ENCODE results near the gene ANKRD36. TPM values are rescaled to one million over a fixed set of nuclear protein-coding genes. Genes with fewer than 3 reads are reported as not detected.
"Not testable (repeated sequence)": the region's sequence is repeated elsewhere in the genome, so short reads cannot be mapped to it uniquely, and the experiment has no call there.

ANKRD36 gene
- polyA plus RNA-seq, 3 donors, result 0.93 to 1.9 (median 1.1) TPM

- H3K4me1 Mint-ChIP-seq; H3K27ac ChIP-seq (ENCODE audit: low read depth in 1 of 2, low read length in 2 of 2); H4K20me1 ChIP-seq (ENCODE audit: insufficient read depth, low read length); H3K4me2 ChIP-seq (replicated peaks; ENCODE audit: extremely low read depth, low read length, poor library complexity, severe bottlenecking); H3K4me3 ChIP-seq (replicated peaks in 1 of 3; ENCODE audit: low read depth in 2 of 3, low read length in 3 of 3); H3K9me3 ChIP-seq (replicated peaks in 1 of 2; ENCODE audit: control insufficient read depth in 1 of 2, insufficient read depth in 1 of 2, low read length in 2 of 2); intact Hi-C loops (cut with micrococcal nuclease); H3K79me2 ChIP-seq (ENCODE audit: insufficient read depth, low read length); H3K36me3 Mint-ChIP-seq; H3K27ac Mint-ChIP-seq; H3K4me1 ChIP-seq (ENCODE audit: control insufficient read depth in 1 of 2, insufficient read depth in 2 of 2, low read length in 2 of 2); DNase-seq; H3K9ac ChIP-seq (ENCODE audit: insufficient read depth, low read length, poor library complexity, severe bottlenecking); H3K4me3 Mint-ChIP-seq; H2AFZ ChIP-seq (ENCODE audit: insufficient read depth, low read depth, low read length, poor library complexity, severe bottlenecking); H3K27me3 ChIP-seq (ENCODE audit: control insufficient read depth in 2 of 2, insufficient read depth in 2 of 2, low read length in 2 of 2); H3K36me3 ChIP-seq (replicated peaks in 1 of 2; ENCODE audit: control insufficient read depth in 1 of 2, insufficient read depth in 2 of 2, low read length in 2 of 2); H3K27me3 Mint-ChIP-seq (ENCODE audit: low read depth in 3 of 3): not testable (repeated sequence)
- H3K9me3 Mint-ChIP-seq, result peaks cover 0 to 15% (median 4%) of the 10 kb centered on the region in 7 donors
- WGBS (ENCODE audit: insufficient coverage), result no CpG with 5 or more reads among the region's 3 CpGs
Measured at GRCh38 chr2:97070915-97071314, 42.0 kb upstream of the ANKRD36 start.

- not testable (repeated sequence) for H3K79me2 ChIP-seq (ENCODE audit: insufficient read depth, low read length)
Measured at GRCh38 chr2:97077213-97077612, 35.7 kb upstream of the ANKRD36 start.

GRCh38 chr2:97080855-97081254 is 32.1 kb upstream of the ANKRD36 start:
- H3K4me1 ChIP-seq (ENCODE audit: control insufficient read depth in 1 of 2, insufficient read depth in 2 of 2, low read length in 2 of 2); H4K20me1 ChIP-seq (ENCODE audit: insufficient read depth, low read length); DNase-seq; H3K4me3 Mint-ChIP-seq; H3K4me3 ChIP-seq (replicated peaks in 1 of 3; ENCODE audit: low read depth in 2 of 3, low read length in 3 of 3); H3K27me3 ChIP-seq (ENCODE audit: control insufficient read depth in 2 of 2, insufficient read depth in 2 of 2, low read length in 2 of 2); H3K27ac Mint-ChIP-seq; H3K36me3 ChIP-seq (replicated peaks in 1 of 2; ENCODE audit: control insufficient read depth in 1 of 2, insufficient read depth in 2 of 2, low read length in 2 of 2); H3K9me3 ChIP-seq (replicated peaks in 1 of 2; ENCODE audit: control insufficient read depth in 1 of 2, insufficient read depth in 1 of 2, low read length in 2 of 2); intact Hi-C loops (cut with micrococcal nuclease); H3K4me2 ChIP-seq (replicated peaks; ENCODE audit: extremely low read depth, low read length, poor library complexity, severe bottlenecking); H3K36me3 Mint-ChIP-seq; H3K9me3 Mint-ChIP-seq; H3K79me2 ChIP-seq (ENCODE audit: insufficient read depth, low read length); H3K9ac ChIP-seq (ENCODE audit: insufficient read depth, low read length, poor library complexity, severe bottlenecking); H2AFZ ChIP-seq (ENCODE audit: insufficient read depth, low read depth, low read length, poor library complexity, severe bottlenecking); H3K4me1 Mint-ChIP-seq; H3K27me3 Mint-ChIP-seq (ENCODE audit: low read depth in 3 of 3); H3K27ac ChIP-seq (ENCODE audit: low read depth in 1 of 2, low read length in 2 of 2): not testable (repeated sequence)
- no CpG with 5 or more reads among the region's 10 CpGs for WGBS (ENCODE audit: insufficient coverage)

More at GRCh38 chr2:97077213-97077612, 35.7 kb upstream of the ANKRD36 start:
- H3K36me3 ChIP-seq (replicated peaks in 1 of 2; ENCODE audit: control insufficient read depth in 1 of 2, insufficient read depth in 2 of 2, low read length in 2 of 2); H3K4me3 ChIP-seq (replicated peaks in 1 of 3; ENCODE audit: low read depth in 2 of 3, low read length in 3 of 3); H3K4me1 ChIP-seq (ENCODE audit: control insufficient read depth in 1 of 2, insufficient read depth in 2 of 2, low read length in 2 of 2); H3K27me3 Mint-ChIP-seq (ENCODE audit: low read depth in 3 of 3); H4K20me1 ChIP-seq (ENCODE audit: insufficient read depth, low read length); H3K9me3 ChIP-seq (replicated peaks in 1 of 2; ENCODE audit: control insufficient read depth in 1 of 2, insufficient read depth in 1 of 2, low read length in 2 of 2); H3K9me3 Mint-ChIP-seq; H3K9ac ChIP-seq (ENCODE audit: insufficient read depth, low read length, poor library complexity, severe bottlenecking); H3K4me3 Mint-ChIP-seq; H2AFZ ChIP-seq (ENCODE audit: insufficient read depth, low read depth, low read length, poor library complexity, severe bottlenecking); H3K27ac ChIP-seq (ENCODE audit: low read depth in 1 of 2, low read length in 2 of 2); H3K36me3 Mint-ChIP-seq; DNase-seq; H3K27me3 ChIP-seq (ENCODE audit: control insufficient read depth in 2 of 2, insufficient read depth in 2 of 2, low read length in 2 of 2); H3K4me2 ChIP-seq (replicated peaks; ENCODE audit: extremely low read depth, low read length, poor library complexity, severe bottlenecking); H3K27ac Mint-ChIP-seq; H3K4me1 Mint-ChIP-seq; intact Hi-C loops (cut with micrococcal nuclease): not testable (repeated sequence)
- no CpG with 5 or more reads among the region's 8 CpGs for WGBS (ENCODE audit: insufficient coverage)

- H3K27me3 ChIP-seq (ENCODE audit: control insufficient read depth in 2 of 2, insufficient read depth in 2 of 2, low read length in 2 of 2); DNase-seq; H3K36me3 Mint-ChIP-seq; H3K9me3 ChIP-seq (replicated peaks in 1 of 2; ENCODE audit: control insufficient read depth in 1 of 2, insufficient read depth in 1 of 2, low read length in 2 of 2); H3K79me2 ChIP-seq (ENCODE audit: insufficient read depth, low read length); H3K27me3 Mint-ChIP-seq (ENCODE audit: low read depth in 3 of 3); H3K4me3 Mint-ChIP-seq; H2AFZ ChIP-seq (ENCODE audit: insufficient read depth, low read depth, low read length, poor library complexity, severe bottlenecking); H3K4me2 ChIP-seq (replicated peaks; ENCODE audit: extremely low read depth, low read length, poor library complexity, severe bottlenecking); intact Hi-C loops (cut with micrococcal nuclease); H3K4me3 ChIP-seq (replicated peaks in 1 of 3; ENCODE audit: low read depth in 2 of 3, low read length in 3 of 3); H3K4me1 Mint-ChIP-seq; H3K27ac ChIP-seq (ENCODE audit: low read depth in 1 of 2, low read length in 2 of 2); H3K36me3 ChIP-seq (replicated peaks in 1 of 2; ENCODE audit: control insufficient read depth in 1 of 2, insufficient read depth in 2 of 2, low read length in 2 of 2); H3K9ac ChIP-seq (ENCODE audit: insufficient read depth, low read length, poor library complexity, severe bottlenecking); H4K20me1 ChIP-seq (ENCODE audit: insufficient read depth, low read length); H3K4me1 ChIP-seq (ENCODE audit: control insufficient read depth in 1 of 2, insufficient read depth in 2 of 2, low read length in 2 of 2); H3K27ac Mint-ChIP-seq; H3K9me3 Mint-ChIP-seq: not testable (repeated sequence)
- 73% methylated on average over 3 of the region's 9 CpGs for WGBS (ENCODE audit: insufficient coverage)
Measured at GRCh38 chr2:97082206-97082605, 30.7 kb upstream of the ANKRD36 start.

All from CD14-positive monocyte (primary cell).